Activated CD8-positive, alpha-beta memory T cell treated with anti-CD3 and anti-CD28 coated beads, Interleukin-2, amount 50 U/mL, for 48 hours (primary cell): ENCODE results near the gene SNCAIP.

Experiments
- DNase-seq: peaks from one replicate; pipeline ENCODE4 v3.0.0-alpha.2; 2020

Gene SNCAIP

DNA sequence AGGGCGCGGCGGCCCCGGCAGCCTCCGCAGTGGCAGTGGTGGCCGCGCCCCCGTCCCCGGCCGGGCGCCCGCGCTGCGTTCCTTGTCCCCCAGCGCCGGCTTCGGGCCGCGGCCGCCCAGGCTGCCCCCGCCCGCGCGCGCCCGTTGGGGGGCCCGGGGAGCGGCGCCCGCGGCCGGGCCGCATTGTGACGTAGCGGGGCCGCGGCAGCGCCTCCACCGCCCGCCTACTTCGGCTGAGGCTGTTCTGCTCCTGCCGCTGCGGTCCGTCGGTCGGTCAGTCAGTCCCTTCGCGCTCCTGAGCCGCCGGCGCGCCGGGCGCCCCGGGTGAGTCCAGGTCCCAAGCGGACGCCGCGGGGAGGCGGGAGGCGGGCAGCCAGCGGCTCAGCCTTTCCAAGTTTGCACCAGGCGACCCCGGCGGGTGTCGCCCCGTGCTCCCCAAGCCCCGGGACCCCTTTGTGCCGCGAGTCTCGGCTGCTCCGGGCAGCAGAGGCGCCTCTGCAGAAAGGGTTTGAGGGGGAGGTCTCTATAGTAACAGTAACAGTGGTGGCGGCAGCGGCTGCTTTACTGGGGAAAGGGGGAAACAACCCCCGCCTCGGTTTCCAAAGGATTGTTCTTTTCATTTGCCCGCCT, at the start of gene SNCAIP:
Gene SNCAIP (plus strand): TSS at position 277 of the 630 bp plus-strand sequence. CDS start 78,898 bp downstream, outside the sequence.
- peak; percentile 50 for DNase-seq

DNA sequence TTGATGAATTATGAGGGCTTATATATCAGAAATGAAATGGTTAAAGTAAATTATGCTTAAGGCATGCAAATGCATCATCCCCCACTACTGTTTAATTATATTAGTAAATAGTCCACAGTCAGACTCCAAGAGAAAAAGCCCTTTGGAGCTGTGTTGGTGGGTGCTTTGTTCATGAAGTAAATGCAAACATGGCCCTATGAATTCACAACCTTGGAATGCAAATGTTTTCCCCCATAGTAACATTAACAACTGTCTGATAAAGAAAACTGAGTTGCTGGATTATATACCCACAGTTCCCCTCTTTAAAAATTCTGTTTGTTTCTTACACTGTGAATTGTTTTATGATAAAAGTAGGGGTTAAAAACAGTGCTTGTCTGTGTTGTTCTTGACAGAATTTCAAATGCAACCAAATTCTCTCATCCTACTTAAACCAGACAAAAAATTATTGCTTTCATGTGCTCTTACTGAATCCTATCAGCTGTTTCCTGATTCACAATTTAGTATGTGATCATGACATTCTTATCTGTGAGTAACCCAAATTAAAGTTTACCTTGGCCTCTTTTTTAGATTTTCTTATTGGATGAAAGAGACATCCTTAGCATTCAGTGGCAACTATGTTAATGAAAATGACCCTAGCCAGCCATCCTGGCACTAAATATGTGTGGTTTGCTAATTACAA, 48.5 kb upstream of the SNCAIP start:
- DNase-seq = no peak

DNA sequence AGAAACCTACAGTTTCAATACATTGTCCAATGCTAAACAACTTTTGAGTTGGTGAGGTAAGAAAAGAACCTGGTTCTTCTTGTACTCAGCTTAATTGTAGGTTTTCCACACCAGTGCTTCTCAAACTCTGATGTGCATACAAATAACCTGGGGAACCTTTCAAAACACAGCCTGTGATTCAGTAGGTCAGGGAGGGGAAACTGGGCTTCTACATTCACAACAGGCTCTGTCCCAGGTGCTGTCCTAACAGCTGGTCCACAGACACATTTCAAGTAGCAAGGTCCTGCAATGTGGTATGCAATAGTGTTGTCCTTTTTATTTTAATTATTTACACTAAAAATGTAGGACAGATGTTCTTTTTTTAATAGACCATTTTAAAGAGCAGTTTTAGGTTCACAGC, 47.4 kb upstream of the SNCAIP start:
- DNase-seq = no peak

DNA sequence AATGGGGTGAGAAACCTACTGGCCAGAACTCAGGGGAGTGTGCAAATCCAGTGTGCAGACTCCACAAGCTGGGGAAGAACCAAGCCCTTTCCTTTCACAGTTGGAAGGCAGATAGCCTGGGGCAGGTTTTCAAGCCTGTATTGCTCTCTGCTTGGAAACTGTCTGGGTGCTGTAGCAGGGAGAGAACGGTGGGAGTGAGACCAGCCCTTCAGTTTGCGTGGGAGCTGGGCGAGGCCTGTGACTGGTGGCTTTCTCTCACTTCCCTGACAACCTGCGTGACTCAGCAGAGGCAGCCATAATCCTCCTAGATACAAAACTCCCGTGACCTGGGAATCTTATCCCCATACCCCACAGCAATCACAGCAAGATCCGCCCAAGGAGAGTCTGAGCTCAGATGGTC, 44.9 kb upstream of the SNCAIP start:
- no peak for DNase-seq

DNA sequence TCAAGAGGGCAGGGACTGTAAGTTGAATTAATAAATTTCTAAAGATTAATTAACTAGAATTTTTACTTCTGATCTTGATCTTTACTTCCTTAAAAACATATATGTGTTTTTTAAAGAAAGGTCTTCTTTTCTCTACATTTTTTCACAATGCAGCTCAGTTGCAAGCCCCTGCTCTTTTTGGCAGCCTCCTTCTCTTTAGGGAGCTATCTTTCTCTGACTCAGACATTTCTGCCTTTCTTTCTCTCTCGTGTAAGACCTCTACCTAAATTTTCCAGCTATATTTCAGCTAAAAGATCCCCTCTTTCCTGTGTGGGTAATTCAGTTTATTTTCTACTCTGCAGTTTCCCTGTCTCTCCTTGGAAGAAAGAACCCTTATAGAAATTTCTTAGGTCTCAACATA, 38.3 kb upstream of the SNCAIP start:
- no peak for DNase-seq

DNA sequence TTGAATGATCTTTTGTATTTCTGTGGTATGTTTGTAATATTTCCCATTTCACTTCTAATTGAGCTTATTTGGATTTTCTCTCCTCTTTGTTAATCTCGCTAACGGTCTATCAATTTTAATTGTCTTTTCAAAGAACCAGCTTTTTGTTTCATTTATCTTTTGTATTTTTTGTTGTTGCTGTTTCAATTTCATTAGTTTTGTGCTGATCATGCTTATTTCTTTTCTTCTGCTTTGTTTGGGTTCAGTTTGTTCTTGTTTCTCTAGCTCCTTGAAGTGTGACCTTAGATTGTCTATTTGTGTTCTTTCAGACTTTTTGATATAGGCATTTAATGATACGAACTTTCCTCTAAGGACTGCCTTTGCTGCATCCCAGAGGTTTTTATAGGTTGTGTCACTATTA, 28.4 kb upstream of the SNCAIP start:
- DNase-seq = no peak

DNA sequence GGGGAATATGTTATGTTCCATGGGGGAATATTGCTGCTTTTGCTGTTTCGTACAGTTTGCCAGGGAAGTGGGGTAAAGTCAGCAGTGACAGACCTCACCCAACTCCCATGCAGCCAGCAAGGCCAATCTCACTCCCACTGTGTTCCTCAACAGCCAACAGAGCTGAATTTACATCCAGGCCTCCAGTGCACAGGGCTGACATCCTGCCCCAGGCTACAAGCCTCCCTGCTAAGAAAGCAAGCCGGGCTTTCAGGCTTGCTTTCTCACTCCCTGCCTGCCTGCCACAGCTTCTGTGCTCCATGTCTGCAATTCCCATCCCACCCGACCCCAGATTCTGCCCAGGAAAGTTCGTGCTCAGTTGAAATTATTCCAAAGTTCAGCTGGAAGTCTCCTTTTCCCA, 25.5 kb upstream of the SNCAIP start:
- no peak for DNase-seq

DNA sequence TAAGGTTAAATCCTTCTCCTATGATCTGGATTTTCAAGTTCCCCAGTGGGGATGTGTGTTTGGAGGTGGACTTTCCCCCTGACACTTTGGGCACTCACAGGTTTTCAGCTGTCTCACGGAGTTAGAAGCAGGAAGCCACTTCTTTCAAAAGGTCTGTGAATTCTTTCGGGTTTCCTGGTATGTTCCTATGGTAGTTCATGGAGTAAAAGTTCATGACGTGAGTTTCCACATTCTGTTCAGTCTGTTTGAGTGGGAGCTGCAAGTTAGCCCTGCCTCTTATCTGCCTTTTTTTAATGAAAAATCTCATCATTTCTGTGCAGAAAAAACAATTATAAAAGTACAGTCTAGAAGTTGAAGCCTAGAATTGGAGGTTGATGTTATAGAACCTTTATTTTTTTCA, 24.9 kb upstream of the SNCAIP start:
- DNase-seq = no peak

DNA sequence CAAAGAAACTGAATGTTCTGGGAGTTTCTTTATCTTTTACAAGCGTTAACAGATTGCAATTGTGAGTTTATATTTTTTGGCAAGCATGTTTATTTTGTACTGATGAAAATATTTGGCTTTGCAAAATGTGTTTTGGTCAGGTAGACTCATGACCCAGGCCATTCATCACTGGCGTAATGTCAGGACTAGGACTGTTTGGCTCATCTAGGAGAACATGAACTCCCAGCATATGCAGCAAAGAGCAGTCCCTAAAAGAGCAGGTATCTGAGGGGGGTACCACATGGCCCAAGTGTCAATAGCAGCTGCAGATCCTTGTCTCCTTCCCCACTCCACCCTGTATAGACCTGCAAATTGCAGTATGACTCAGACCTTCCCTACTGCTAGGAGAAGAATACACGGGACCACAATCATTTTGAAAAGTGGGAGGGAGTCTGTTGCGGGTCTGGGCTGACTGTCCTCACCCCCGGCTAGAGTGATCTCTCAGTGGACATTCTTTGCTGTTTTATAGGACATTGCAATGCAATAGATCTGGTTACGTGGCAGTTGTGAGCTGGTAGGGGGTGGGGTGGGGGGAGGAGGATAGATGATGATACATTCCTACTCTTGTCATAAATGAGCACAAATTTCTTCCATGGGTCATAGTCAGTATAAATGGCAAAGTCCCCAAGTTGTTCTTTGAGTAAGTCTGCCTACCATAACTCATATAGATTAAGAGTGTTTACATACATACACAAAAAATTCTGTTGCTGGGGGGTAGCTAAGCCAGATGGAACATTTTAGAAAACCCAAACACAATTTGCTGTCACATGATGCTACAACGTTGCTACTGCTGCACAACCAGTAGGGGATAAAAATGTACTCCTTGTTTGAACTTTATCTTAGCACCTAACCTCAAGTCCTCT, 20.8 kb upstream of the SNCAIP start:
- no peak for DNase-seq

DNA sequence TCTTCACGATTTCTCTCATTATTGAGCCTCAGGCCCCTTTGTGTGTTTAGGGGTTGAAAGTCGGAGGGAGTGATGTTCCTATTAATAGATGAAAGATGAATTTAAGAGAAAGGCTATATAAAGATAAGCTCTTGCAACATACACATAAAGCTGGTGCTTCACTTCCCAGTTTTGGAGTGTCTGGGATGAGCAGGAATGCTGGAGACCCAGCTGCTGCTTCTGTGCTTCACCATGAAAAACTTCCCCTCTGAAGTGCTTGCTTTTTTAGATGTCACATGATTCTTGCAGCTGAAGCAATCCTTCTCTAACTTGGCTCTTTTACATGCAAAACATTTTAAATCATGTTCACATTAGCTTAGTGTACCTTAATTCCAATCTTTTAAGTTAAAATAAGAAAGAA, 19.7 kb upstream of the SNCAIP start:
- no peak for DNase-seq

DNA sequence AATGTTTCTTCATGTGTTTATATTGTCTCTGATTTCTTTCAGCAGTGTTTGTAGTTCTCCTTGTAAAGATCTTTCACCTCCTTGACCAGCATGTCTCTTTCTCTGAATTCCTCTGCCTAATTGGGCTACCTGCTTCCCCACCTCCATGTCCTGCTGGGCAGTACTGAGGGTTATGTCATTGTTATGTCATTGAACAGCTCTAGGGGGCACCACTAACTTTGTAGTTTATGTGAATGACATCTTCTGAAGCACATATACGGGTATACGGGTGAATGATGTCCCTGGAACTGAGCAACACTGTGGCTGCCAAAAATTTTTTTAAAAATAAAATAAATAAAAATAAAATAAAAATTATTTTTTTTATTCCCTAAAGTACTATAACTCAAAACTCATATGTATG, 16.9 kb upstream of the SNCAIP start:
- DNase-seq = no peak

DNA sequence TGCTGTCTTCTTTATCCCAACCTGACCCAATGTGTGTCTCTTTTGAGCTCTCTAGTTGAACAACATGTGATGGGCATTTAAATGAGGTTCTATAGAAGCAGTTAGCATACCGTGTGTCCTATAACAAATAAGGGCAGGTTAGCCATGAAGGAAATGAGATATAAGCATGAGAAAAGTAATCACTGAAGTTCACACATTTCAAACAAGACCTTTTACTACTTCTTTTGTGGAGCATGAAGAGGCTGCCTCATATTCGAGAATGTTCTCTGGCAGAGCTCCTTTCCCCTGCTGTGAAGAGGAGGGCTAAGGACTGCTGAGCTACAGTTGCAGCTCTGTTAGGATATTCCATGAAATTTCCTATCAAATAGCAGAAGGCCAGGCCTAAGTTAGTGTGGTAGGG, 15.2 kb upstream of the SNCAIP start:
- no peak for DNase-seq

DNA sequence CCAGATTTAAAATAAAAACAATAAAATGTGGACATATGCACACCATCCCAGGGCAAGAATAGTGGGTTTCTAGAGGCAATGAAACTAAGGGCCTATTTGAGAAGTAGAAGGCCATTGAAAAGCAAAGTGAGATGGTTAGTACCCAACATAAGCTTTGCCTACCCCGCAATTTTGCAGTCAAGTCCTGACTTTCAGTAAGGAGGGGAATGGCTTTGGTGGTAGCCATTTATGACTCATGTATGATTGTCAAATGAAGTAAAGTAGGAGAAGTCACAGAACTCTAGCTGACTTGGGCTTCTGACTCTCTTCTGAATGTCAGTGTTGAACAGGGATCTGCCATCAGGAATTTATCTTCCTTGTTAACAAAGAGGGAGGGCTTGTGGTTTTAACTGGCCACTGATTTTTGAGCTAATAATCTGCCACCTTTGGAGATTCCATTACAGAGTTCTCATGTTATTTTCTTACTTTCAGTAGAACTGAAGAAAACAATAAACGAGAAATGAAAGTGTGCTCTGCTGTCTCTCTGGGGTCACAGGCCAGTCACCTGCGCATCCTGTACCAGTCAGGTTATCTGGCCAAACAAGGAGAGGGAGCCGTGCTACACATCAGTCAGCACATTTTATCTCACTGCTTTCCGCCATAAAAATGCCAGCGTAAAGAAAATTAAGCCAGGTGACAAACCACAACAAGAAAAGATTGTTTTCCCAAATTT, 14.3 kb upstream of the SNCAIP start:
- no peak for DNase-seq

DNA sequence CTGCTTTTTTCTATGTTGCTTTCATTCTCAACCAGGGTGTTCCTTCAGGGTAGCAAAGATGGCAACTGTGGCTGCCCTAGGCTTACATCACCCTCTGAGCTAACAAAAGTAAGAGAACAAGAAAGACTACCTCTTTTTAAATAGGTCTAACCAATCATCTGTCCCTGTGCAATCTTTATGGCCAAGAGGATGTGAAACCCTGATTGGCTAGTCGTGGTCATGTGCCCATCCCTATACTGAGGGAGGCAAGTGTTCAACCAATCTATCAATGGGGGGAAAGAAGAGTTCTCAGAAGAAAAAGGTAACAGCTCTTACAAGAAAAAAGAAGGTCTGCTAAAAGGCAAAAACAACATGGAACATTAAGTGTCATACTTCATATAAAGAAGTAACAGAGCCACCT, 11.7 kb upstream of the SNCAIP start:
- DNase-seq = no peak

DNA sequence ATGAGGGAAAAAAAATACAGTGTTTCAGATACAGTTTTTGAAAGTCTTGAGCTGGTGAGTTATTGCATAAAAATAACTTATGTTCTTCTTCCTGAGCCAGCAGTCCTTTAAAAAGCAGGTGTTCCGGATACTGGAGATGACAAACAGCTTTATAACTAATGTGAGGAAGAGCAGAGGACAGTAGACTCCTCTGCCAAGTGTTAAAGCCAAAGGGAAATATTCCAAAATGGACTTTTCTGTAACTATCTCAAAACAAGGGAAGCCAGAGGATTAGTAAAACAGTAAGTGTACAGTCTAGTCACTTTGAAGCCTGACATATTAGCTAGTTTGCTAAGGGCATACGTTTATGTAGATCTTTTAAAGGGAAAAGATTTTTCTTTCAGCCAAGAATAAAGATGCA, 11.0 kb upstream of the SNCAIP start:
- no peak for DNase-seq

DNA sequence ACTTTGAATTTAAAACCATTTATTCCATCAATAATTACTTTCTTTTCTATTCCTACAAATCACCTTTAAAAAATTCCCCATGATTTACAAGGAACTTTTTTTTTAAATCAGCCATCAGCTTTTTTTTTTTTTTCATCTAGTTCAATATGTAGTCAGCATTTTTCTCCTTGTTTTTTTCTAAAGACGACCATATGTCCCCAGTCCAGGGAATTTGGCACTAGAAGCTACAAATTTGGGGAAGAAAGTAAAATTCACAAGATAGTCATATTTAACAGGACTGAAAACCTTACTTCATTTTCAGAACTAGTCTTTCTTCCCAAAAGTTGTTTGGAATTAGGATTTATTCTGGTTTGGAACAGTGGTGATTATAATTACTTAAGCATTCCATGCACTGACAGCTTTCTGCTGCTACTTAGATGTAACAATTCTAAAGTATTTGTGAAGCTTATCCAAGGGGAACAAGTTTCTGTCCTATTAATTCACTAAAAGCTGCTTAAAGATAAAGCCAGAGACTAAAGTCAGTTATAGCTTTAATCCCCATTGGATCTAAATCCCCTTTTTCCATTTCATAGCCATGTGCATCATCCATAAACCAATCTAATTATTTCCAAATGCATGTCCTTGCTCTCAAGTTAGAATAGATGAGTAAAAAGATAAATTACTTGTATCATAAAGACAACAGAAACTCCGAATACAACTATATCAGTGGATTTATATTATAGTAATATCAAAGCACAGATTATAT, 7.4 kb upstream of the SNCAIP start:
- no peak for DNase-seq

DNA sequence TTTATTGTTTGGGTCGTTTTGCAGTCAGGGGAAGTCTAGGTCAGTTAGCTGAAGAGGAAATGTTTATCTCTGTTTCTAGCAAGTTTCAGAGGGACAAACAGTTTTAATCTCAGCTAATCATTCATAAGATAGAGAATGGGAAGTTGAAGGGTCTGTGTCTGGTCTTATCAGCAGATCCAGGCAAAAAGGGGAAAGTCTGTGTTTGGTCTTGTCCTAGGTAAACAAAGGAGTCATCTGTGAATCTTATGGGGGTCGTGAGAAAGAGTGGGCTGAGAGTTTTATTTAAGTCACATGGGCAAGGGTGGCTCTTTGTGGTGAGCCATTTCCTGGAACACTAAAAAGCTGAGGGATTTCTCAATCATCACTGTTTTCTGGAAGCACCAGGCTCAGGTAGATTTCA, 5.6 kb upstream of the SNCAIP start:
- no peak for DNase-seq

DNA sequence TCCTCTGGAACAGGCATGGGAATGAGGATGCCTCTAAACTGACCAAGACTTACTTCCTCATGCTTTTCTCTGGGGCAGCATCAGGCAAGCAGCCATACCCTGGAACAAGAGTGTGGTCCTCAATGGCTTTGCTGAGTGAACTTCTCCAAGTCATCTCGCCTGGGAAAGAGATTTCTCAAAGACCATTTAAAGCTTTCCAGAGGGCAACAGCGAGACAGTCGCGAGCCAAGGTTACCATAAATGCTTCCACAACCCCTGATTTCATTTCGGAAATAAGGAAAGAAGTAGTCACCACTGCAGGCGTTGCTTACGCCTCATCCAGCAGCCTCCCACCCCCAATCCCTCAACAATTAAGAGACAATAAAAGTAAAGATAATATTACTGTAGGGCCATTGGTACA, 1.1 kb upstream of the SNCAIP start:
- no peak for DNase-seq

DNA sequence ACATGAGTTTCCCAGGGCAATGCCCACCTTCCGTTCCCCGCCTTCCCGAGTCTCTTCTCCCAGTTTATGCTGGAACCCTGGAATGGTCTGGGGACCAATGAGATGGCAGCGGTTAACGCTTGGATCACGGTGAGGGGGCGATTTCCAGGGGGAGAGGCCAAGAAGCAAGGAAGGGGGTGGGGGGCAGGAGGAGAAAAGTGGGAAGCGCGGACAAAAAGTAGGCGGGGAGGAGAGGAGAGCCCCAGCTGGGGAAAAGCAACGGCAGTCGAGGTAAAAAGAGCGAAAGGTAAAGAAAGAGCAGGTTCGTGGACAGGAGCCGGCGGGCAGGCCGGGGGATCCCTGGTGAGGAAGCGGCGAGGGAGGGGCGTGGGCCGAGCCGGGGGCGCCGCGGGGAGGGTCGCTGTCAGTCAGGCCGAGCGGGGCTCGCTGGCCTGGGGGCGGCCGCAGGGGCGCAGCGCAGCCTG, 508 bp upstream of the SNCAIP start:
- DNase-seq = no peak

DNA sequence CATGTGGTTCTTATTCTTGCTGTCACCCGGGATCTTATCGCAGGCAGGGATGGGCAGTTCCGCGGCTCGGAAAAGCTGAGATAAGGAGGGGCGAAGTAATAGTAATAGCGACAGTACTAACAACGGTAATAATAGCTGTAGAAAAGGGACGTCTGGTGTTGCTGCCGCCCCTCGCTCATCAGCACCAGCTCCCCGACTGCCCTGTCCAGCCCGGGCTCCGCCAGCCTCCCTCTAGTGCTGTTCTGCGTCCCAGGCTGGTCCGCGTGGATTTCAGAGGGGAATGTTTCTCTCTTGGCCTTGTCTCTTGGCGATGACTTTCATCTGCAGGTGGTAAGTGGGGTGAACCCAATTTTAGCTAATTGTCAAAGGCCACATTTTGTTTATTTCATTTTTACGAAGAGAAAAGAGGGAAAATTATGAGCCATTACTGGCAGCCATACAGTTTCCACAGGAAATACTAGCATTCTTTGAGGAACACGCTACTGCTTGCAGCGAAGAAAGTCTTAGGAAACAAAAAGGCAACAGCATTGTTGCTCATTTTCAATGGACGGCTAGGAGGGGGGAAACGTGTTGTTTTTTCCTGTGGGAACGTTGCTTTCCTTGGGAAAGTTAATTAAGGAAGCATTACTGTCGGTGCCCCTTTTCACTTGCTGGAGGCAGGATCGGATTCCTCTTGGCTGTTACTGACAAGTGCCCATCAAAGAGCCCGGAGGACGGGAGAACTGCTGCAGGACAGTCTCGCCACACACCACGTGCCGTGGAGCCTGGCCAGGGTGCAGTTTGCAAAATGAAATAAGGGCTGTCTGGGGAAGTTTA, 762 bp downstream of the SNCAIP start:
- DNase-seq = no peak

DNA sequence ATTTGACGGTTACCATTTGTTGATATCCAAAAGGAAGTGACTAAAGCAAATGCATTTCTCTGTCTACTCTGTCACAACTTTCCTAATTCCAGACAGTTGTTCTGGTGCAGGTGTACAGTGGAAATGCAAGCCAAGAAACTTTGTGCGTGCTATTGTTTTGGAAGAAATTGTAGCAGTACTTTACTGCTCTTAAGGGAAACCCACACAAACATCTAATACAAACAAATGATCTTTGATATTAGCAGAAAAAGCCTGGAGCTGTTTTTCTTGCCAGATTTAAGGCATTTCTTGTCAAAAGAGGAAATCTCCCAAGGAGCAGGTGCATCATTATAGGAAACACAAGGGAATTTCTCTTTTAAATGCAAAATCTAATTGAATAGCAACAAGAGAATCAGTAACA, 2.0 kb downstream of the SNCAIP start:
- DNase-seq = no peak

DNA sequence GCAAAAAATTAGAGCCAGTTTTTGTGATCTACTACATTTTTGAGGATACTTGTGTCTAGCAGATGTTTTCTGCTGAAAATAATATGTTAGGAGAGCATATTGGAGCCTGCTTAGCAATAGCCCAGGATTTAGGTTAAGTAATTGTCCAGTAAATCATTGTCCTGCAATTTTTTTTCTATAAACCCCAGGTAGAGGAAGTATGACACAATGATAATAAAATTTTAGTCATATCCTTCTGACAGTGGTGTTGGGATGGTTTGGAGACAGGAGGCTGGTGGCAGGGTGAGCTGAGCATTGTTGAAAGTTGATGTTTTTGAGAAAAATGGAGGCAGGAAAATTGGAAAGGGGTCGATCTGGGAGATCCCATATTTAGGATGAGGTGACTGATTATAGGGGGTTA, 3.5 kb downstream of the SNCAIP start:
- no peak for DNase-seq
